GM21576 (cell line): Measurements from ENCODE around the gene PDE6H.

Experiments used
- ATAC-seq: cut with Tn5 transposase; IDR thresholded peaks from one replicate; pipeline ENCODE4 v1.9.1; 2021; ENCODE audit warnings: mild to moderate bottlenecking, moderate library complexity; ENCODE audit not compliant: unreplicated experiment

Gene PDE6H

DNA sequence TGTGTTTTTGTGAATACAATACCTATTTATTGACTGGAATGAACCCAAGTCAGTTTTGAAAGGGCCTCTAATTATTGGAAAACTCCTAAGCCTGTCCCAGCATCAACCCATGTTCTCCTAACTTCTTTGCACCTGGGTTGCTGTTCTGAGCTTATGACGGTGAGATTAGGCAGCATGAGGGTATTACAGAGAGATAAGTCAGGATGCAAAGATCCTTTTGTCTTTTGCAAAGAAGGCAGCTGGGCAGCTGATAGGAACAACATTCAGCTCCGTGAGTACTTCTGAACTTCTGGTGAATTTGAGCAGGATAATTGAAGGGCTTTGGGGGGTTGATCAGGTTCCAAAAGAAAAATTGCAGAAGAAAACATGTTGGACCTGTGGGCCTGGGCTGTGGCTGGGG is at the start of gene PDE6H:
Gene PDE6H (plus strand): TSS at position 227 of the 400 bp plus-strand sequence. CDS start 4,971 bp downstream, outside the sequence.
- ATAC-seq = no peak

DNA sequence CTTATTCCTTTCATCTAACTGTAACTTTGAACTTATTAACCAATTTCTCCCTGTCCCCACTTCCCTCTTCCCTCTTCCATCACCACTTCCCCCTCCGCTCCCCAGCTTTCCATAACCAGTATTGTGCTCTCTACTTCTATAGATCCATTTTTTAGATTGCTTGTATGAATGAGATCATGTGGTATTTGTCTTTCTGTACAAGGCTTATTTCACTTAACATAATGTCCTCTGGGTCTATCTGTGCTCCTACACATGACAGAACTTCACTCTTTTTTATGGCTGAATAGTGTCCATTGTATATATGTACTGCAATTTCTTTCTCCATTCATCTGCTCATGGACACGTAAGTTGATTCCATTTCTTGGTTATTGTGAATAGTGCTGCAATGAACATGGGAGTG is 48.9 kb upstream of the PDE6H start:
- no peak for ATAC-seq

DNA sequence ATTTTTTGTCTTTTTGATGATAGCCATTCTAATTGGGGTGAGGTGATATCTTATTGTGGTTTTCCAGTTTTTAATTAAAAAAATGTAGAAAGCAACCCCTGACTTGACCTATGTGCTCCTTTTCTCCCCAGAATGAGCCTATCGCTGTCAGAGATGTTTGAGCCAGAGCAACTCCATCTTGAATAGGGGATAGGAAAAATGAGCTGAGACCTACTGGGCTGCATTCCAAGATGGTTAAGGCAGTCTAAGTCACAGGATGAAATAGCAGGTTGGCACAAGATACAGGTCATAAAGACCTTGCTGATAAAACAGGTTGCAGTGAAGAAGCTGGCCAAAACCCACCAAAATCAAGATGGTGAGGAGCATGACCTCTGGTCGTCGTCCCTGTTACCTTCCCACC is 48.3 kb upstream of the PDE6H start:
- no peak for ATAC-seq

DNA sequence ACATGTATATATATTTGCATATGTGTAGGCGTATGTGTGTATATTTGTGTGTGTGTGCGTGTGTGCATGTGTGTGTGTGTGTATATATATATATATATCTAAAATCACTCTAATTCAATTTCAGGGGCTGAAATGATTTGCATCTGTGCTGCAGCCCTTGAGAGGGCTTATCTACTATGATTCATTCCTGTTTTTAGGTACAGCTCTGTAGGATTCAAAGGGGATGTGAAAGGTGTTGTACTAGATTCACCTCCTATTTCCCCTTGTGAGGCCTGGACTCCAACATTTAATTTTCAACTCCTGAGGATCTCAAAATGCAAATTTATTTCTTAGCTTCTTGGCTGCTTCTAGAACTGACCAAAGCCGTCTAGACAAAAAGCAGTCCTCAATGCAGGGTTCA is 45.6 kb upstream of the PDE6H start:
- no peak for ATAC-seq

DNA sequence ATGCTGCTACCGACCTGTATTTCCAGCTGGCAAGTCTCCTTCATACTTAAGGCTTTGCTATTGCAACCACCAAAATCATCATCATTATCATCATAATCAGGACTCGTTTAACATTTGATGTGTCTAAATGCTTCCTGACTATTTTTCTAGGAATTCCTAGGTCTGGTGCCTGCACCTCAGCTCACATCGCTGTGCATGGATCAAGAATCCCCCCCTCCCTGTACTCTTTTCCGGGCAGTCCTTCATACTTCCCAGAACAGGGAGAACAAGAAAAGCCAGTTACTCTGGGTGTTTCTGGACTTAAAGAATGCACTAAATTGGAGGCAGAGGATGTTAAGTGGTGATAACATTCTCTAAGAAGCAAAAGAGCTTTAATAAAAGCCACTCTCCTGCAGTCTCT is 43.9 kb upstream of the PDE6H start:
- no peak for ATAC-seq

DNA sequence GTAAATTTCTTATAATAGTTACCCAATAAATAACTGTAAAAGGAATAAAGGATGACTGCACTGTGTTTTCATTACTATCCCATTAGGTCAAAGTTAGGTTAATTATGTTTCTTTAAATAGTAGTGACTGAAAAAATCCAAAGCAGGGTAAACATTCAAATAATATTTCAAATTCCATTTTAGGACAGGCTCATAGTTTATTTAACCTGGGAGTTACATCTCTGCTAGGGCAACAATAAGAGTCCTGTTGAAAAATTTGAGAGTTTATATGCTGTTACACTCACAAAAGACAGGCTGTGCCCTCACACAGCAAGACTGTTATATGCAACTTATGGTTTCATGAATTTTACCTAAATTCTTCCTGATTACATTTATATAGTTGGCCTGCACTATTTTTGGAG is 42.5 kb upstream of the PDE6H start:
- no peak for ATAC-seq

DNA sequence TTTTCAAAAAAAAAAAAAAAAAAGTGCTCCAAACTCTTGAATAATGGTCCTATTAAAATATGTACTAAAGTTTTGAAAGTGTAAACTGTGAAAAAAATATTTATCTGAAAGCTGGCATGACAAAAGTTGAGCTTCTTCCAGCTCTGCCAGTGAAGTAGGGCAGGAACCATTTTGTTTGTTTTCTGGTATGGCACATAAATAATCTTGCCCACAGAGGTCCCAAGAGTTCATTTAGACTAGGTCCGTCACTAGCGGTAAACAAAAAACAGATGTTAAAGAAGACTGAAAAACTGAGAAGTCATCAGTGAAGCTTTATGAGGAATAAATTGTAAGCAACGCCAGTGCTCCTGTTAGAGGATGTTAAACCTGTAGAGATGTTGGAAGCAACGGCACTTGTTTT is 41.5 kb upstream of the PDE6H start:
- no peak for ATAC-seq

DNA sequence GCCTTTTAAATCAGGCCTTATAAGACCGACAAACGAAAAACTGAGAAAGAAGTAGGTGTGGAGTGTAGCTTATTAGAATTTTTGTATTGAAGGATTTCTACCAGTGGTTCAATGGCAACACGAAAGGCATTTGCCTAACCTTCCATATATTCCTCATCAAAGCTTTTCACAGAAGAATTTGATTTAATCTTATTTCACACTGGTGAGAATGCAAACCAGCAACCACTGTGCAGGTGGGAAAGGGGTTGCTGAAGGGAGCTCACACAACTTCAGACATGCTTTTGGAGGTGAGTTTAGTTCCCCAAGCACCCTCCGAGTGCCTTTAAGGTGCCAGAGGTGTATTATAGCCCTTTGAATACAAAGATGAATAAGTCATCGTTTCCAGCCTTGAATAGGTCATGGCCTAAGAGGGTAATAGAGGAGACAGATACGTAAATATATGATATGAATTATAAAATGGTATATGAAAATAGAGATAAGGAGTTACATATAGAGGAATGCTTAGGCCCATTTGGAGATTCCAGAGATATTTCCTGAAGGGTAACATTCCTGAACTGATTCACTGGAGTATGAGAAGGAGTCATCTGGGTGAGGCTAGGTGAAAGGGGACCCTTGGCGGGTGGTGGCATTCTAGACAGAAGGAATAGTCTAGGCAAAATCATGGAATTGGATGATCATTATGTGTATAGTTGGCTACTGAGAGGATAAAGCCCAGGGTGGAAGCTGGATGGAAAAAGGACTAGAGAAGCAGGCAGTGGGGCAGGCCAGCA is 40.9 kb upstream of the PDE6H start:
- no peak for ATAC-seq

DNA sequence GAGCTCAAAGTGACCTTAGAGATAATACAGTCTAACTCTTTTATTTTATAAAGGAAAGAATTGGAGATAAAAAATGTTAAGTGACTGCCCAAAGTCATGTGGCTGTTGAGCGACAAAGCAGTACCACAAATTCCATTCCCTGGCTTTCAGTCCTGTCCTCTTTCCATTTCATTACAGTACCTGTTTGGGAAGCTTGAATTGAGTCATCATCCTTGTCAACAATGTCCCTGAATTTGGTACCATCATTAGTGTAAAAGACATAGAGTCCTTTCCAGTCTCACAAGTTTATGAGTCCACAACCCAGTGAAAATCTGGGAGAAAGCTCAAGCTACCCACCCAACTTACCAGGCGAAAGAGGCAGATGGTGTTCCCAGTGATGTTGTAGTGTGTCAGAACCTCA is 38.3 kb upstream of the PDE6H start:
- no peak for ATAC-seq

DNA sequence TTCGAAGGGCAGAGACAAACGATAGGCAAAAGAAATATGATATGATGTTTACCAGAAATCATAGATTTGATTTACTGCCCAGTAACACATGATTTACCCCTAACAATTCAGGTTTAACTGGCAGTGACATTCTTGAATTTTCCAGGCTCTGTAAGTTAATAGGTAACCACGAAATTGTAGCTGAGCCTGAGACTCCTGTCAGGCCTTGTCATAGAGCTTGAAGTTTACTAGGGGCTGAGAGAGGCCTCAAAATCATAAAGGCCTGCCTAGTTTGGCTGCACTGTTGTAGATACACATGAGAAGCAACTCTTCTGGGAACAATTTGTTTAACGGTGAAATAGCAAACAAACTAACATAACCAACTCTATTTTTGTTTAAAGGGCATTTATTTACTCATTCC is 37.8 kb upstream of the PDE6H start:
- ATAC-seq = no peak

DNA sequence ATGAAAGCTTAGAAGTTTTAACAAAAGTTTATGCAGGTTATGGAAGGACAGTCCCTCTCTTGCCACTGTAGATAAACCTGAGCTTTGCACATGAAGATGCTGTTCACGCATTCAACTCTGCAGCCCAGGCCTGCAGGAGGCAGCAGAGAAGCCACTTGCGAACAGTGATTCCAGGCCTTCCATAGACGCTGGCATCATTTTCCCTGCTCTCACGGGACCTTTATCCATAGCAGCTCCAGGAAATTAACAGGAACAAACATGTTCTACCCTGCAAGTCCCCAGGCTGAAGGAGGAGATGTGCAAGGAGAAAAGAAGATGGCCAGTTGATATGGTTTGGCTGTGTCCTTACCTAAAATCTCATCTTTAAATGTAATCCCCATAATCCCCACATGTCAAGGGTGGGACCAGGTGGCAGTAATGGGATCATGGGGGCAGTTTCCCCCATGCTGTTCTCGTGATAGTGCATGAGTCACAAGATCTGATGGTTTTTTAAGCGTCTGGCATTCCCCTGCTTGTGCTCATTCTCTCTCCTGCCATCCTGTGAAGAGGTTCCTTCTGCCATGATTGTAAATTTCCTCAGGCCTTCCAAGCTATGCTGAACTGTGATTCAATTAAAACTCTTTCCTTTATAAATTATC is 36.5 kb upstream of the PDE6H start:
- no peak for ATAC-seq

DNA sequence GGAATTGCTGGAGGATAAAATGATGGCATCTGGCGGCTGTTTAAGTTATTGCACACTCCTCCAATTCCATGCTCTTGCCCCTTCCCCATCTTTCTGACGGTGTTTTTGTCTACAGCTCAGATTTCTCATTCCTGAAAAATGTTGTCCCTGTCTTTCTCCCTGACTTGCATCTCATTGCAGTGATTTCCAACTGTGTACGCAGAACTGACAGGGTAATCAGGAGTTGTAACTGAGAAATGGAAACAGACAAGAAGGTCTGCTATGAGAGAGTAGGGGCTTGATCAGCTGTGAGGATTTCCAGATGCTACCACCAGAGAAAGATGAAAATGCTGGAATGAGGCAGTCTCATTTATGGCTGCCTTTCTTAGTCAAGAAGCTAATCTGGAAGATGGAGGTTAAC is 35.8 kb upstream of the PDE6H start:
- ATAC-seq = no peak

DNA sequence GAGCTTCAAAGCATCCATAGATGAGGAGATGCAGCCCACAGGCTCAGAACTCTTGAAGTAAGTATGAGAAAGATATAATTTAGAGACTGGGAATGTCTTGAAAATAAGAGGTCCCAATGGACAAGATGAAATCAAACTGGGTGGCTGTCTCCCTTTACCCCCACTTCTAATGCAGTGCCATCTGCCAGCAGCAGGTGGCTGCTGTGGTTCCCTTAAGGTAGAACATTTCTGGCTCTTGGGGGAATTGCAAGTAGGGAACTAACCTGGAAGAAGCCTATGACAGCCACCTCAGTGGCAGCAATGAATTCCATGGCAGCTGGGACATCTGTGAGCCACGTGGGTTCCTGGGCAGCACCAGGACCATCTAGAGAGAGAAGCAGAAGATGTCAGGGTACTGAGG is 35.2 kb upstream of the PDE6H start:
- no peak for ATAC-seq

DNA sequence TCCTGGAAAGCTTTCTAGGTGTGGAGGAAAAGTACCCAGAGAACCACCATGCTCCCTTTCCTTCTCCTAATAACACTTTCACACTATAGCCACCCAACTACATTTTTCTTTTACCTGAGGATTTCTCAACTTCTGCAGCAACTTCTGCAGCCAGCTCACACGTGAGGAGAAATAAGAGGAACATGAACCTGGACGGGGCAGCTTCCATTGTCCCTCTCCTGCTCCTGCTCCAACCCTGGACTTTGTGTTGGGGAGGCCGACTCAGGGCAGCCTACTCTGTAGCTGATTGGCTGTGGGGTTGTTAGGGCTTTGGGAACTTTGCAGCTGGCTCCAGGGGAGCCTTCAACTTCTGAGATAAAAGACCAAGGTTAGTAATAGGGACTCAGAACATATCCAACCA is 34.5 kb upstream of the PDE6H start, which contains the start of gene ERP27:
Gene ERP27 (minus strand): TSS at position 237 of the 400 bp plus-strand sequence. CDS start 29 bp downstream, at position 208.
- no peak for ATAC-seq

DNA sequence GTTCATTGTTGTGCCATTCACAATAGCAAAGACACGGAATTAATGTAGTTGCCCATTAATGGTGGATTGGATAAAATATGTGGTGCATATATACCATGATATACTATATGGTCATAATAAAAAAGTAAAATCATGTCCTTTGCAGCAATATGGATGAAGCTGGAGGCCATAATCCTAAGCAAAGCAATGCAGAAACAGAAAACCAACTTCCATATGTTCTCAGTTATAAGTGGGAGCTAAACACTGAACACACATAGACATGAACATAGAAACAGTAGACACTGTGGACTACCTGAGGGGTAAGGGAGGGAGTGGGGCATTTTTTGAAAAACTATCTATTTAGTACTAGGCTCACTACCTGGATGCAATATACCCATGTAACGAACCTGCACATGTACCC is 31.5 kb upstream of the PDE6H start:
- no peak for ATAC-seq

DNA sequence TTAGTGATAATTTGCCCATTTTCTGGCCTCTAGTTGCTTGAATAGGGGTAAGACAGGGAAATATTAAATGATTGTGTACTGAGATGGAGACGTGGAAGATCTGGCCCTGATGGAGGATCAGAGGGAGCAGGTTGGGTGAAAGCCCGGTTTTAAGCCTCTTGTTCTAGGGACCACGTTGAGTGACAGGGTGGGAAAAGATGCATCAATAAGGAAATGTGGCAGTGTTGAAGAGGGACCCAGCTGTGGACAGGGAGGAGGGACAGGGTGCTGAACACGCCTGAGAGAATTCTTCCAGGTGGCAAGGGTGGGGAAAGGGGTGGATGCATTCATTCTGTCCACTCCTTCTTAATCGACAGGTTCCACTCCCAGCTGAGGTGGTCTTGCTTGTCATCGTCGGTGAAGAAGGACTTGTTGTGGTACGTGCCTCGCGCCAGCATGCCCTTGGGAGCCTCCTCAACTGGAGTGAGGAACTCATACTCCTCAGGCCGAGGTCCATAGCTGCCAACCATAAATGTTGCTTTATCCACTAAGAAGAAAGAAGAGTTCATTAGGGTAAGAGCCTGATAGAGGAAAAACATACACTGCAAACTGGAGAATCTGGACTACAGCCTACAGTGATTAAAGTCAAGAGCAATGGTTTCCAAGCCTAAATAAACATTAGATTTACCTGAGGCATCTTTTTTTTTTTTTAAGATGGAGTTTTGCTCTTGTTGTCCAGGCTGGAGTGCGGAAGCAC is 30.5 kb upstream of the PDE6H start:
- no peak for ATAC-seq

DNA sequence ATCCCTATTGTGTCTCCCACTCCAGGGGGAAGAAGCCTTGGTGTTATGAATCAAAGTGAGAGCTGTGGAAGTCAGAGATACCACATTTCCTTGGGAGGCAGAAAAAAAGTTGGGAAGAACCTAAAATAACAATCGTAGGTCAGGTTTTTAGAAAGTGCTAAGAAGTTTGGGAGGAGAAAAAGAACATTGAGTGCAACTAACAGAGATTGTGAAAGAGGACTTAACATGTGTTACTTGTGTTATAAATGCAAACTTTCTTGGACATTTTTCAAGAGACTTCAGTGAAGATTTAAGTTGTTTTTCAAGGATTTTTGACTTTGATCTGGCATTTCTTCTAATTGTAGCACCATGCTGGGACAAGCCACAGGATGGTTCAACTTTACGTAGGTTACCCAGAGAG is 26.7 kb upstream of the PDE6H start:
- no peak for ATAC-seq

DNA sequence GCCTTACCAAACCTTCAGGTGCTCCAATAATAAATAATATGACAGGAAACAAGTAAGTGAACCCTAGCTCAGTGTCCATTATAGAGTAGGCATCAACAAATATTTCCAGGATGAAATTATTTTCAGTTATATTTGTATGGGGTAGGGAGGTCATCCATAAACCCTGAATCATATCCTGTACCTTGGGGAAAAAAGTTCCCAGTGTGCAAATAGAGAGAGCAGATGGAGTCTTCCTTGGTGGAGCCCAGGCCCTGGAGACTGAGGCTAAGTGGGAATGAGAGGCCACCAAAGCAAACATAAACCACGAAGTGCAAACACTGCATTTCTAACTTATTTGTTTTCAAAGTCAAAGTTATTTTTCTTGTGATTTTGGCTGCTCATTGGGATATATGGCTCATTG is 26.0 kb upstream of the PDE6H start:
- no peak for ATAC-seq

DNA sequence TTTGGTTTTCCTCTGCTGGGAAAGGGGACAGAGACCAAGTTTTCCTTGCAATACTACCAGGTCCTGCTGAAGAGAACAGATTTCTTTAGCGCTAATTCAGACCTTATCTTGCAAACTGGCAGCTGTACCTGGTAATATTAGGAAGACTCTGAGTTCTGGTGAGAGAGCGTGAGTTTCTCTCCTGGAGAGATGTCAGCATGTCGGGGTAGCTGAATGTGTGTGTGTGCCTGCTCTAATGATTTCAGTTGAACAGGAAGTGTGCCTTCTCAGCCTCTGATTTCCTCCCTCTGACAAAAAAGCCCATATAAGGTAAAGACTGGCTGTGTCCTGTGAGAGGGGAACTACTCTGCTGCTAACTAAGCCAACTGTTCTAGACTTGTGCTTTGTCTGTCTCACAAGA is 24.2 kb upstream of the PDE6H start:
- ATAC-seq = peak; percentile 90

DNA sequence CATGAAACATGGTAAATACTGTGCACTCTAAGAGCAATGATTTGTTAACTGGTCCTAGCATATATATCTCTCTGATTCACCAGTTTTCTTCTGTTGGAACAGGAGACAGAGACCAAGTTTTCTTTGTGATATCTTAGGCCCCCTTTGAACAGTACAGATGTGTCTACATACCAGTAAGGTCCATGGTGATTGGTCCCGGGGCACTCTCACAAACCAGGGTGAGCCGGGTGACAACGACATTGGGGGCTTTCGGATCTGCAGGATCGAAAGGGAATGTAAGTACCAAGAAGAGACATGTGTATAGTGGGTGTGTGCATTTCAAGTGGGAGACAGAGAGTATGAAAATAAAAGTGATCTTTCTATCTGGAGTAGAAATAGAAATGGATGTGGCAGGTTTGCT is 23.2 kb upstream of the PDE6H start:
- no peak for ATAC-seq

DNA sequence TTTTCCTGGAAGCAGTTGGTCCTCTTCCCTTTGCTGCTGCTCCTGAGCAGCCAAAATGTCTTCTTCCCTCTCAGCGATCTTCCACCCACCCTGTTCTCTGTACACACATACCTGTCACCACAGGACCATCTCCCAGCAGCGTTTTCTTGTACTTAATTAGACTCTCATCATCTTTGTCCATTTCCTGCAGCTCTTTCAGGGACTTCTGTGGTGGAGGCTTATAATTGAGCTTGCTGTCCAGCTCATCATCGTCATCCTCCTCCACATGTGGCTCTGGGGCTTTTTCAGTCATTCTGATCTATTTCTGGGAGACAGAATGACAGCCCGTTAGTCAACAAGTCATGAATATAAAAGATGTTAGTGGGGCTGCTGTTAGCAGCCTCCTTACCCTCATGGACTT is 22.4 kb upstream of the PDE6H start:
- no peak for ATAC-seq
